Right ventricle myocardium superior (tissue), 1 donor: ENCODE data around the gene ADAMTSL4. TPM values are rescaled to one million over a fixed set of nuclear protein-coding genes. Genes with fewer than 3 reads are reported as not detected.
A peak's percentile ranks its signal among the peaks of the same experiment; 100 is the strongest.

Experiments used
- ATAC-seq: fragments of 200-7000 bp; cut with Tn5 transposase; one replicate; pipeline ENCODE4 v1.9.1; 2020; ENCODE audit warnings: mild to moderate bottlenecking; ENCODE audit not compliant: poor library complexity
- DNase-seq: peaks from one replicate; pipeline ENCODE4 v3.0.0-alpha.2; 2020
- intact Hi-C: fragments of 100-400 bp; cut with DNase I; formaldehyde crosslinking; loops from one replicate; pipeline ENCODE4 v1.11.2; 2022
- long read RNA-seq: library from polyadenylated mRNA; unstranded; transcript quantifications from one replicate; pipeline ENCODE4 v2.0.0, GENCODE V29; 2021
- total RNA-seq: library from RNA; stranded (reverse); fragmentation: NEBNext Ultra II Directional; extraction: Animal tissue kit (Norgen Biotek cat#: 25700); gene quantifications from one replicate; pipeline ENCODE4 v1.2.1, GENCODE V29; 2021
- donor health status: DM: no; HTN: yes; CAD: no; lungs with severe emphysema.

Gene ADAMTSL4
- 64.4 TPM for total RNA-seq
- long read RNA-seq, full-length matches to known transcripts: 5 of 49 reads
- long read RNA-seq, partial matches to known transcripts: 37 of 49 reads
- long read RNA-seq, other reads (novel, unspliced or antisense): 7 of 49 reads

DNA sequence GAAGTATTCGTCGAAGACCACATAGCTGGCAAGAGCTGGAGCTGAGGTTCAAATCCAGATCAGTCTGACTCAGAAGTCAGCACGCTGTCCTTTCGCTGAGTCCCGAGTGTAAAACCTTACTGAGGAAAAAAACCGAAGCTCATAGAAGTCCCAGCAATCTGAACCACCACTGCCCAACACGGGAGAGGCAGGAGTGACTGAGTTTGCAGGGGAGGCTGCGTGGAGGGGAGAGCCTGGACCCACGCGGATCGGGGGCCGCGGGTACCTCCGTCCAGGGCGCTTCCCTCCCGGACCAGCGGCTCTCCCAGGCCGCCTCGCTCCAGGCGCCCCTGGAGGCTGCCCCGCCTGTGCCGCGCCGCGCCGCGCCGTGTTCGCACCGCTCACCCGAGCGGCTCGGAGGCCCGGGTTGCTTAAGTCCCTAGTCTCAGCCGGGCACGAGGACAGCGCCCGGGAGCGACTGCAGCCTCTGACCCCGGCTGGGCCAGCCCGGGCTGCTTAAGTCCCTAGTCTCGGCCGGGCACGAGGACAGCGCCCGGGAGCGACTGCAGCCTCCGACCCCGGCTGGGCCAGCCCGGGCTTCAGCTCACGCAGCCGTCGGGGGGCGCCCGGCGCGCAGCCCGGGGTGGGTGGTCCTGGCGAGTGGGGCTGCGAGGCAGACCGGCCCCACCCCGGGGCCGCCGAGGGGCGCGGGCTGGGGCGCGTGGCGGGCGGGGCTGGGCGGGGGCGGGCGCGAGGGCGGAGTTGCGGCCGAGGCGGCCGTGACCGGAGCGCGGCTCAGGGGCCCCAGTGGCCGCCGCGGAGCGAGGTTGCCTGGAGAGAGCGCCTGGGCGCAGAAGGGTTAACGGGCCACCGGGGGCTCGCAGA lies at the start of gene ADAMTSL4:
Gene ADAMTSL4 (plus strand): TSS at position 777 of the 864 bp plus-strand sequence. CDS start 2,881 bp downstream, outside the sequence.
- intact Hi-C loops: no loop called here
- ATAC-seq (peak; percentile 56), DNase-seq (peak; percentile 86)

- ATAC-seq (no peak), DNase-seq (peak; percentile 23)
- intact Hi-C loops: no loop called here
These were observed 43.8 kb upstream of the ADAMTSL4 start for GRCh38 chr1:150505431-150505830.

DNA sequence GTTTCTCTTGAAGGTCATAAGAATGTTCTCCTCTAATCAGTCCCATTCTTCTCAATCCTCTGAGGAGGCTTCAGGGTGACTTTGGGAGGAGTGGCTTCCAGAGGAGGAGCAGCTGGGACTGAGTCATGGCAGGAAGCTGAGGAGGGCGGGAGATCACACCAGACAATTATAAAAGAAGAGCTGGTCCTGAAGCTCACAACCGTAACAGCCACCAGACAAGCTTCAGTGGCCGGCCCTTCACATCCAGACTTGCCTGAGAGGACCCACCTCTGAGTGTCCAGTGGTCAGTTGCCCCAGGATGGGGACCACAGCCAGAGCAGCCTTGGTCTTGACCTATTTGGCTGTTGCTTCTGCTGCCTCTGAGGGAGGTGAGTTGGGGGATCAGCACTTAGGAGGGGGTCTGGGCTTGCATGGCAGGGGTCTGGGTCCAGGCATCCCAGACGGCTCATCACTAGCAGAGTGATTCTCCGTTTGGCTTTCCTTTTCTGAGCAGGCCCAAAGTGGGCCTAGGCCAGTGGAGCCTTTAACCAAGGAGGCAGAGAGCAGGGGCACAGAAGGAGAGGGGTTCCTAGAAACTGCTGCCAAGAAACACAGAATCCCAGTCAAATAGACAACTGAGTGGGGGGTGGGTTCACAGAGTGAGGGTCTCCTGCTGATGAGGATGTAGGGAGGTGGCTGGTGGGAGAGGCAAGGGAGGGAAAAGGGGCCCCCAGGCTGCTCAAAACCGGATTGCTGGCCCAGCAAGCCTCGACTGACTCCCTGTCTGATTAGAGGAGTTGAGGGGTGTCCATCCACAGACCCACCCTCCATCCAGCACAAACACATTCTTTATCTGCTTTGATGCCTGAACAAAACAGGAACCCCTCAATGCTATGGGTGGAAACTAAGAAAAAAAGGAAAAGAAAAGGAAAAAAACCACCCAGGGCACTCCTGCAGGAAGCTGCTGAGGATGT lies 41.0 kb upstream of the ADAMTSL4 start, which contains the start of gene ECM1:
Gene ECM1 (plus strand): TSS at position 198 of the 953 bp plus-strand sequence. CDS start 101 bp downstream, at position 299.
- intact Hi-C loops: no loop called here
- DNase-seq: peak; percentile 69
- ATAC-seq: peak; percentile 87

- DNase-seq: peak; percentile 4
- intact Hi-C loops: no loop called here
- ATAC-seq: peak; percentile 22
These were observed 40.2 kb upstream of the ADAMTSL4 start for GRCh38 chr1:150508982-150509381.

- DNase-seq: peak; percentile 31
These were observed 37.7 kb upstream of the ADAMTSL4 start for GRCh38 chr1:150511551-150511950.

DNA sequence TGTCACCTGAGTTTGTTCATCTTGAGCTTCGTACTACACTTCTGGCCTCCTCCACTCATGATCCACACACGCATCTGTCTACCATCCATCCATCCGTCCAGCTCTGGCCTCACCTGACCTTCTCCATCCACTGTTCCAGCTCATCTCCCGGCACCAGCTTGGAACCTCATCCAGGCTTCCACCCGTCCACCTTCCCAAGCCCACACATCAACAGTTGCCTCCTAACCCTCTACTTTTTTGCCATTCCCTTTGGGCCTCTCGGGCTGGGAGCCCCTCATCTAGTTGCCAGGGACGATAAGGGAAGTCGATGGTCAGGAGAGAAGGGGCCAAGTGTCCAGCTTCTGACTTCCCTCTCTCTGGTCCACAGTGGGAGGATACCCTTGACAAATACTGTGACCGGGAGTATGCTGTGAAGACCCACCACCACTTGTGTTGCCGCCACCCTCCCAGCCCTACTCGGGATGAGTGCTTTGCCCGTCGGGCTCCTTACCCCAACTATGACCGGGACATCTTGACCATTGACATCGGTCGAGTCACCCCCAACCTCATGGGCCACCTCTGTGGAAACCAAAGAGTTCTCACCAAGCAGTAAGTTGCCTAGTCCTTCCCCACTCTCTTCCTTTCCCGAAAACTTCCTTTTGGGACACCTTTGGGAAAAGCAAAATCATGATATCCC lies 37.1 kb upstream of the ADAMTSL4 start:
- intact Hi-C loops: no loop called here
- ATAC-seq (no peak), DNase-seq (peak; percentile 32)

More at GRCh38 chr1:150511551-150511950, 37.7 kb upstream of the ADAMTSL4 start:
- ATAC-seq: no peak
- intact Hi-C loops: no loop called here

- intact Hi-C loops: no loop called here
- ATAC-seq (no peak), DNase-seq (peak; percentile 8)
These were observed 36.4 kb upstream of the ADAMTSL4 start for GRCh38 chr1:150512846-150513245.

GRCh38 chr1:150513351-150513791 lies 35.8 kb upstream of the ADAMTSL4 start:
- intact Hi-C loops: no loop called here
- ATAC-seq (no peak), DNase-seq (peak; percentile 27)

DNA sequence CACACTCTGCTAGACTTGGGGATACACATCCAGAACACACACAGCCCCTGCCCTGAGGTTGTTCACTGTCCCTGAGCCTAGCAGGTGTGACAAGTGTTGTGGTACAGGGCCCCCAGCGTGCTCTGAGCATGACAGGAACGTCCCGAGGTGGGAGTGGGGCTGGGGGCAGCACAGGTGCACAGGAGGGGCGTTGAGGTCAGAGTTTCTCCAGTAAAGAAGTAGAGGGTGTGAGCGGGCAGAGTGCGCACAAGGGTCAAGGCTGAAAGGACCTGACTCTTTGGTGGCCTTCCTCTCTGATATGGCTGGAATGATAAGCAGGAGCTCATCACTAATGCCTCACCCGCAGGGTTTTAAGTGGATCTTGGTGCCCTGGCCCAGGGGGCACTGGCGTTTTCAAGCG lies 34.9 kb upstream of the ADAMTSL4 start:
- intact Hi-C loops: no loop called here
- DNase-seq (peak; percentile 35), ATAC-seq (no peak)

DNA sequence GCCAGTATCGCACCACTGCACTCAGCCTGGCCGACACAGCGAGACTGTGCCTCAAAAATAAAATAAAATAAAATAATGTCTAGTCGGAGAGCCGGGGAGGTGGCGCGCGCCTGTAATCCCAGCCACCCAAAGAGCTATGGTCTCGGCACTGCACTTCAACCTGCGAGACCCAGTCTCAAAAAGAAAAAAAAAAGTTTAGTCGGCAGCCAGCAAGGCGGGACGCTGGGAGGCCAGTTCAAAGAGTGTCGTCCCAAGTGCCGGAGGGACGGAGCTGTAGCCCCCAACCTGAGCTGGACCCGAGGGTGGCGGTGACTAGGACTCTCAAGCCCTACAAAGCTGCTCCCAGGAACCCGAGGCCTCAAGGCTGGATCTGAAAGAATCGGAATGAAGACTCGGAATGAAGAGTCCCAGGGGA lies 34.3 kb upstream of the ADAMTSL4 start:
- ATAC-seq (peak; percentile 17), DNase-seq (no peak)
- intact Hi-C loops: no loop called here

GRCh38 chr1:150515328-150516049 lies 33.7 kb upstream of the ADAMTSL4 start, which contains the start of gene FALEC:
Gene FALEC (plus strand): TSS chr1:150515752.
- intact Hi-C loops: no loop called here
- ATAC-seq (peak; percentile 99), DNase-seq (peak; percentile 99)

DNA sequence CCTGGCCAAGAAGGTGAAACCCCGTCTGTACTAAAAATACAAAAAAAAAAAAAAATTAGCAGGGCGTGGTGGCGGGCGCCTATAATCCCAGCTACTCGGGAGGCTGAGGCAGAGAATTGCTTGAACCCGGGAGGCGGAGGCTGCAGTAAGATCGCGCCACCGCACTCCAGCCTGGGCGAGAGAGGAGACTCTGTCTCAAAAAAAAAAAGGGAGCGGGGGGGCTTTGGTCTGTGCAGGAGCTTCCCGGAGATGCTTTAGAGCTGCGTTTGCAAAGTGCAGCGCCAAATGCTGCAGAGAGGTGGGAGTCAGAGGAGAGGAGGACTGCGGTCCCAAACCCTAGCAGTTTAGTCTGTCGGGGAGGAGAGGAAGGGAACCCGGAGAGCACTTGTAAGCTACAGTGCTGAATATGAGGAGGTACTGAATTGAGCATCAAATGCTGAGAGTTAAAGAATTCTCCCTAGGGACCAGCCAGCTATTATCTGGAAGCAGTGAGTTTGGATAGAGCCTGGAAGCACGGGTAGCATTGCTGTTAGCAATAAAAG lies 33.1 kb upstream of the ADAMTSL4 start:
- DNase-seq (no peak), ATAC-seq (peak; percentile 1)
- intact Hi-C loops: no loop called here

DNA sequence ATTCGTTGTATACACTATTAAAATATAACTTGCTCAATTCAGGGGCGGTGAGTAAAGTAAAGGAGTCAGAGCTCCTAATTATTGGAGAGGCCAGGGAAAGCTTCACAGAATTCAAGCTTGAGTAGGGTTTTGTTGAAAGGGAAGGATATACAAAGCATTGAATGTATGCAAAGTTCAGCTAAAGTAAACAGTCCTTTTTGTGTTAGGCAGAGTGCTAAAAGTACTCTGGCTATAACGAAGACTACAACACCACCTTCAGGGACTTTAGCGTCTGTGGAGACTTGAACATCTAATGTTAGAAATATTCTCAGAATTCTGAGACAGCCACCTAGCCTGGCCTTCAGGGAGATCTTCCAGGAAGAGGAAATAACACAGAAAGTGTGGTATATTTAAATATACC lies 32.6 kb upstream of the ADAMTSL4 start:
- intact Hi-C loops: no loop called here
- DNase-seq (no peak), ATAC-seq (no peak)

GRCh38 chr1:150521196-150521968 lies 27.8 kb upstream of the ADAMTSL4 start:
- no peak for ATAC-seq
- no peak for DNase-seq
- intact Hi-C loops: no loop called here

- DNase-seq (no peak), ATAC-seq (no peak)
- intact Hi-C loops: no loop called here
These were observed 23.9 kb upstream of the ADAMTSL4 start for GRCh38 chr1:150525348-150525747.

GRCh38 chr1:150528196-150528595 lies 21.0 kb upstream of the ADAMTSL4 start:
- intact Hi-C loops: no loop called here
- no peak for DNase-seq

DNA sequence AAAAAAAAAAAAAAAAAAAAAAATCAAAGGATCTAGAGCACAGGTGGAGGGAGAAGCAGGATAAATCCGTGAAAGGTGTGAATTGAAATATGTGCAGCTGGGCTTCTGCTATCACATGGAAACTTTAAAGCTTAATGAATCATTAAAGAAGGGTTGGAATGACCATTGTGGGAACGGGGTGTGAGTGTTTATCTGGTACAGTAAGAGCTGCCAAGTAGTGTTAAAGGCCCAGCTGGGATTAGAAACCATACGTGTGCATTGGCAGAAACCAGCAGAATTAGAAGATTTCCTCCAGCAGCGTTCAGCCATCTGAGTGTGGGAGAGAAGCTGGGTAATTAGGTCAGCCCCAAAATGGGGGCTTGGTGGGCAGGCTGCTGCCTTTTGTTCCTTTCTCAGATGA lies 20.2 kb upstream of the ADAMTSL4 start:
- ATAC-seq: peak; percentile 23
- DNase-seq: peak; percentile 11
- intact Hi-C loops: no loop called here

More at GRCh38 chr1:150528196-150528595, 21.0 kb upstream of the ADAMTSL4 start:
- no peak for ATAC-seq
